ENCODE measurements around the gene RHOV. TPM values are rescaled to one million over a fixed set of nuclear protein-coding genes. Genes with fewer than 3 reads are reported as not detected.
A peak's percentile ranks its signal among the peaks of the same experiment; 100 is the strongest.

The RHOV gene
- total RNA-seq, 4 donors from 2014 or later: 0.67 to 1.6 (median 0.88) TPM; not detected in 1

DNA sequence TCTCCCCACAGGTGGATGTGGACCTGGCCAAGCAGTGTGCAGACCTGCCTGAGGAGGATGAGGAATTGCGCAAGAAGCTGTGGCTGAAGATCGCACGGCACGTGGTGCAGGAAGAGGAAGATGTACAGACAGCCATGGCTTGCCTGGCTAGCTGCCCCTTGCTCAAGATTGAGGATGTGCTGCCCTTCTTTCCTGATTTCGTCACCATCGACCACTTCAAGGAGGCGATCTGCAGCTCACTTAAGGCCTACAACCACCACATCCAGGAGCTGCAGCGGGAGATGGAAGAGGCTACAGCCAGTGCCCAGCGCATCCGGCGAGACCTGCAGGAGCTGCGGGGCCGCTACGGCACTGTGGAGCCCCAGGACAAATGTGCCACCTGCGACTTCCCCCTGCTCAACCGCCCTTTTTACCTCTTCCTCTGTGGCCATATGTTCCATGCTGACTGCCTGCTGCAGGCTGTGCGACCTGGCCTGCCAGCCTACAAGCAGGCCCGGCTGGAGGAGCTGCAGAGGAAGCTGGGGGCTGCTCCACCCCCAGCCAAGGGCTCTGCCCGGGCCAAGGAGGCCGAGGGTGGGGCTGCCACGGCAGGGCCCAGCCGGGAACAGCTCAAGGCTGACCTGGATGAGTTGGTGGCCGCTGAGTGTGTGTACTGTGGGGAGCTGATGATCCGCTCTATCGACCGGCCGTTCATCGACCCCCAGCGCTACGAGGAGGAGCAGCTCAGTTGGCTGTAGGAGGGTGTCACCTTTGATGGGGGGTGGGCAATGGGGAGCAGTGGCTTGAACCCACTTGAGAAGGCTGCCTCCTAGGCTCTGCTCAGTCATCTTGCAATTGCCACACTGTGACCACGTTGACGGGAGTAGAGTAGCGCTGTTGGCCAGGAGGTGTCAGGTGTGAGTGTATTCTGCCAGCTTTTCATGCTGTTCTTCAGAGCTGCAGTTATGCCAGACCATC lies 28.8 kb upstream of the RHOV start:
- Histone ChIP-seq H3K4me1 (peaks cover 0 to 42% (median 19%) of the 10 kb centered on the region in 4 donors), H3K9me3 (no peaks in the 10 kb centered on the region), H3K27me3 (no peaks in the 10 kb centered on the region), H3K36me3 (peaks cover 0 to 49% (median 0%) of the 10 kb centered on the region in 3 donors), H3K27ac (peak overlapping the region in 1 of 4 donors; percentile 52), H3K4me3 (no peak overlapping the region)
- no peak for DNase-seq
- no peak for TF ChIP-seq POLR2A (IDR thresholded peaks at IDR 0.05)
- TF ChIP-seq, protein P1, sequence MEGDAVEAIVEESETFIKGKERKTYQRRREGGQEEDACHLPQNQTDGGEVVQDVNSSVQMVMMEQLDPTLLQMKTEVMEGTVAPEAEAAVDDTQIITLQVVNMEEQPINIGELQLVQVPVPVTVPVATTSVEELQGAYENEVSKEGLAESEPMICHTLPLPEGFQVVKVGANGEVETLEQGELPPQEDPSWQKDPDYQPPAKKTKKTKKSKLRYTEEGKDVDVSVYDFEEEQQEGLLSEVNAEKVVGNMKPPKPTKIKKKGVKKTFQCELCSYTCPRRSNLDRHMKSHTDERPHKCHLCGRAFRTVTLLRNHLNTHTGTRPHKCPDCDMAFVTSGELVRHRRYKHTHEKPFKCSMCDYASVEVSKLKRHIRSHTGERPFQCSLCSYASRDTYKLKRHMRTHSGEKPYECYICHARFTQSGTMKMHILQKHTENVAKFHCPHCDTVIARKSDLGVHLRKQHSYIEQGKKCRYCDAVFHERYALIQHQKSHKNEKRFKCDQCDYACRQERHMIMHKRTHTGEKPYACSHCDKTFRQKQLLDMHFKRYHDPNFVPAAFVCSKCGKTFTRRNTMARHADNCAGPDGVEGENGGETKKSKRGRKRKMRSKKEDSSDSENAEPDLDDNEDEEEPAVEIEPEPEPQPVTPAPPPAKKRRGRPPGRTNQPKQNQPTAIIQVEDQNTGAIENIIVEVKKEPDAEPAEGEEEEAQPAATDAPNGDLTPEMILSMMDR (IDR thresholded peaks at IDR 0.05): no peak

DNA sequence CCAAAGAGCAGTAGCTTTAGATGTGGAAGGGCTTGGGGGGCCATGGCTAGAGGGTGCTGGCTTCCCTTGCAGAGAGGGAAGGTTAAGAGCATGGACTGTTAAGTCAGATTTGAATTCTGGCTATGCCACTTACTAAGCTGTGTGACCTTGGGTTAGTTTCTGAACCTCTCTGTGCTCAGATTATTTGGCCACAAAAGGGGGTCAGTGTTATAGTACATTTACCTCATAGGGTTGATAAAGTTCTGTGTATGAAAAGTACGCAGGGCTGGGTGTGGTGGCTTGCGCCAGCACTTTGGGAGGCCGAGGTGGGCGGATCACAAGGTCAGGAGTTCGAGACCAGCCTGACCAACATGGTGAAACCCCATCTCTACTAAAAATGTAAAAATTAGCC lies 27.0 kb upstream of the RHOV start:
- H3K4me1 ChIP-seq: peaks cover 0 to 26% (median 8%) of the 10 kb centered on the region in 4 donors
- H3K27me3 ChIP-seq: no peaks in the 10 kb centered on the region
- TF ChIP-seq, protein P1 (IDR thresholded peaks at IDR 0.05): no peak
- TF ChIP-seq POLR2A (IDR thresholded peaks at IDR 0.05): no peak
- H3K36me3 ChIP-seq: peaks cover 0 to 52% (median 0%) of the 10 kb centered on the region in 3 donors
- H3K4me3 ChIP-seq: no peak overlapping the region
- H3K9me3 ChIP-seq: no peaks in the 10 kb centered on the region
- no peak overlapping the region for H3K27ac ChIP-seq
- DNase-seq: no peak

DNA sequence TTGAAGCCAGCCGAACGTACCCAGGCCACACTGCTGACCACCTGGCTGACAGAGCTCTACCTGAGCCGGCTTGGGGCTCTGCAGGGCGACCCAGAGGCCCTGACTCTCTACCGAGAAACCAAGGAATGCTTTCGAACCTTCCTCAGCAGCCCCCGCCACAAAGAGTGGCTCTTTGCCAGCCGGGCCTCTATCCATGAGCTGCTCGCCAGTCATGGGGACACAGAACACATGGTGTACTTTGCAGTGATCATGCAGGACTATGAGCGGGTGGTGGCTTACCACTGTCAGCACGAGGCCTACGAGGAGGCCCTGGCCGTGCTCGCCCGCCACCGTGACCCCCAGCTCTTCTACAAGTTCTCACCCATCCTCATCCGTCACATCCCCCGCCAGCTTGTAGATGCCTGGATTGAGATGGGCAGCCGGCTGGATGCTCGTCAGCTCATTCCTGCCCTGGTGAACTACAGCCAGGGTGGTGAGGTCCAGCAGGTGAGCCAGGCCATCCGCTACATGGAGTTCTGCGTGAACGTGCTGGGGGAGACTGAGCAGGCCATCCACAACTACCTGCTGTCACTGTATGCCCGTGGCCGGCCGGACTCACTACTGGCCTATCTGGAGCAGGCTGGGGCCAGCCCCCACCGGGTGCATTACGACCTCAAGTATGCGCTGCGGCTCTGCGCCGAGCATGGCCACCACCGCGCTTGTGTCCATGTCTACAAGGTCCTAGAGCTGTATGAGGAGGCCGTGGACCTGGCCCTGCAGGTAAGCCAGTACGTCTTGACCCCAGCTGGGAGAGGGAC lies 26.4 kb upstream of the RHOV start:
- Histone ChIP-seq H3K4me1 (peaks cover 0 to 26% (median 5%) of the 10 kb centered on the region in 4 donors), H3K27me3 (no peaks in the 10 kb centered on the region), H3K4me3 (no peak overlapping the region), H3K27ac (no peak overlapping the region), H3K36me3 (peaks cover 0 to 55% (median 0%) of the 10 kb centered on the region in 3 donors), H3K9me3 (no peaks in the 10 kb centered on the region)
- TF ChIP-seq POLR2A (IDR thresholded peaks at IDR 0.05): no peak
- TF ChIP-seq, protein P1 (IDR thresholded peaks at IDR 0.05): no peak
- no peak for DNase-seq

DNA sequence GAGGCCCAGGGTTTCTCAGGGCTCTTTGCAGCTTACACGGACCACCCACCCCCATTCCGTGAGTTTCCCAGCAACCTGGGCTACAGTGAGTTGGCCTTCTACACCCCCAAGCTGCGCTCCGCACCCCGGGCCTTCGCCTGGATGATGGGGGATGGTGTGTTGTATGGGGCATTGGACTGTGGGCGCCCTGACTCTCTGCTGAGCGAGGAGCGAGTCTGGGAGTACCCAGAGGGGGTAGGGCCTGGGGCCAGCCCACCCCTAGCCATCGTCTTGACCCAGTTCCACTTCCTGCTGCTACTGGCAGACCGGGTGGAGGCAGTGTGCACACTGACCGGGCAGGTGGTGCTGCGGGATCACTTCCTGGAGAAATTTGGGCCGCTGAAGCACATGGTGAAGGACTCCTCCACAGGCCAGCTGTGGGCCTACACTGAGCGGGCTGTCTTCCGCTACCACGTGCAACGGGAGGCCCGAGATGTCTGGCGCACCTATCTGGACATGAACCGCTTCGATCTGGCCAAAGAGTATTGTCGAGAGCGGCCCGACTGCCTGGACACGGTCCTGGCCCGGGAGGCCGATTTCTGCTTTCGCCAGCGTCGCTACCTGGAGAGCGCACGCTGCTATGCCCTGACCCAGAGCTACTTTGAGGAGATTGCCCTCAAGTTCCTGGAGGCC lies 25.6 kb upstream of the RHOV start:
- H3K36me3 ChIP-seq: peaks cover 0 to 55% (median 0%) of the 10 kb centered on the region in 3 donors
- peaks cover 0 to 25% (median 8%) of the 10 kb centered on the region in 4 donors for H3K4me1 ChIP-seq
- TF ChIP-seq, protein P1 (IDR thresholded peaks at IDR 0.05): no peak
- no peak for TF ChIP-seq POLR2A (IDR thresholded peaks at IDR 0.05)
- no peaks in the 10 kb centered on the region for H3K27me3 ChIP-seq
- H3K27ac ChIP-seq: no peak overlapping the region
- no peaks in the 10 kb centered on the region for H3K9me3 ChIP-seq
- no peak for DNase-seq
- H3K4me3 ChIP-seq: no peak overlapping the region
